AG04449 (cell line): ENCODE data around the gene SUGCT.

Source experiments
- CTCF ChIA-PET: fragments of 350-600 bp; formaldehyde crosslinking; extraction: SDS; loops from one replicate; lab custom pipeline; 2021; ENCODE audit warnings: antibody characterized with exemption; lab: Yijun Ruan, JAX
- POLR2A ChIA-PET: fragments of 400-600, 350-600 bp; formaldehyde crosslinking; extraction: SDS; loops from one replicate; lab custom pipeline; 2020; ENCODE audit warnings: antibody characterized with exemption, inconsistent platforms; lab: Yijun Ruan, JAX
- DNase-seq: peaks from one replicate; pipeline ENCODE4 v3.0.0-alpha.2; 2010; ENCODE audit warnings: low read depth, low spot score
- H3K4me3 ChIP-seq: 2 replicates; pipeline ENCODE4 v1.5.1; 2011; ENCODE audit warnings: low read depth, mild to moderate bottlenecking, control low read depth, low read length
- TF ChIP-seq, protein P1 (sequence below): IDR thresholded peaks from one replicate; pipeline ENCODE4 v1.5.1; 2011; ENCODE audit warnings: mild to moderate bottlenecking, moderate library complexity, low read length, control low read depth, inconsistent platforms; ENCODE audit not compliant: insufficient read depth; ENCODE audit errors: missing control alignments

The SUGCT gene

GRCh38 chr7:40279991-40280390 is 145.2 kb downstream of the SUGCT start:
- ChIA-PET POLR2A (no interaction called here), CTCF (no interaction called here)
- no peak for DNase-seq
- TF ChIP-seq, protein P1, sequence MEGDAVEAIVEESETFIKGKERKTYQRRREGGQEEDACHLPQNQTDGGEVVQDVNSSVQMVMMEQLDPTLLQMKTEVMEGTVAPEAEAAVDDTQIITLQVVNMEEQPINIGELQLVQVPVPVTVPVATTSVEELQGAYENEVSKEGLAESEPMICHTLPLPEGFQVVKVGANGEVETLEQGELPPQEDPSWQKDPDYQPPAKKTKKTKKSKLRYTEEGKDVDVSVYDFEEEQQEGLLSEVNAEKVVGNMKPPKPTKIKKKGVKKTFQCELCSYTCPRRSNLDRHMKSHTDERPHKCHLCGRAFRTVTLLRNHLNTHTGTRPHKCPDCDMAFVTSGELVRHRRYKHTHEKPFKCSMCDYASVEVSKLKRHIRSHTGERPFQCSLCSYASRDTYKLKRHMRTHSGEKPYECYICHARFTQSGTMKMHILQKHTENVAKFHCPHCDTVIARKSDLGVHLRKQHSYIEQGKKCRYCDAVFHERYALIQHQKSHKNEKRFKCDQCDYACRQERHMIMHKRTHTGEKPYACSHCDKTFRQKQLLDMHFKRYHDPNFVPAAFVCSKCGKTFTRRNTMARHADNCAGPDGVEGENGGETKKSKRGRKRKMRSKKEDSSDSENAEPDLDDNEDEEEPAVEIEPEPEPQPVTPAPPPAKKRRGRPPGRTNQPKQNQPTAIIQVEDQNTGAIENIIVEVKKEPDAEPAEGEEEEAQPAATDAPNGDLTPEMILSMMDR: no peak
- H3K4me3 ChIP-seq: no peak overlapping the region

DNA sequence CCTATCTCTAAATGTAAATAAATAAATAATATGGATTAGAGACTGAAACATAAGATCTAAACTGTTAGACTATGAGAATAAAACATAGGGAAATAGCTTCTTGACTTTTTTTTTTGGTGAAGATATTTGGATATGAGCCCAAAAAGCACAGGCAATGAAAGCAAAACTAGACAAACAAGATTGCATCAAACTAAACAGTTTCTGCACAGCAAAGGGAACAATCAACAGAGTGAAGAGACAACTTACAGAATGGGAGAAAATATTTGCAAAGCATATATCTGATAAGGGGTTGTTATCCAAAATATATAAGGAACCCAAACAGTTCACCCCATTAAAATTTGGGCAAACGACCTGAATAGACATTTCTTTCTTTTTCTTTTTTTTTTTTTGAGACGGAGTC is 148.1 kb downstream of the SUGCT start:
- TF ChIP-seq, protein P1: no peak
- no peak overlapping the region for H3K4me3 ChIP-seq
- CTCF ChIA-PET: interaction anchor here (0.6 to 0.7 kb wide), 2 partner anchors 13 to 22 kb away, joined by 3 read pairs; no protein-coding TSS in a partner anchor
- DNase-seq: no peak
- POLR2A ChIA-PET: no interaction called here

DNA sequence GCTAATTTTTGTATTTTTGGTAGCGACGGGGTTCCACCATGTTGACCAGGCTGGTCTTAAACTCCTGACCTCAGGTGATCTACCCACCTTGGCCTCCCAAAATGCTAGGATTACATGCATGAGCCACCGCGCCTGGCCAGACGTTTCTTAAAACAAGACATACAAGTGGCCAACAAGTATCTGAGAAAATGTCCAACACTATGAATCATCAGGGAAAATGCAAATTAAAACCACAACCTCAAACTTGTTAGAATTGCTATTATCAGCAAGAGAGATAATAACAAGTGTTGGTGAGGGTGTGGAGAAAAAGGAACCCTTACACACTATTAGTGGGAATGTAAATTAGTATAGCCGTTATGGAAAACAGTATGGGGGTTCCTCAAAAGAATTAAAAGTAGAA is 148.6 kb downstream of the SUGCT start:
- DNase-seq: no peak
- no peak overlapping the region for H3K4me3 ChIP-seq
- CTCF ChIA-PET: interaction anchor here (0.7 kb wide), 1 partner anchor 22 kb away, joined by 3 read pairs; no protein-coding TSS in a partner anchor
- TF ChIP-seq, protein P1: no peak
- POLR2A ChIA-PET: no interaction called here

DNA sequence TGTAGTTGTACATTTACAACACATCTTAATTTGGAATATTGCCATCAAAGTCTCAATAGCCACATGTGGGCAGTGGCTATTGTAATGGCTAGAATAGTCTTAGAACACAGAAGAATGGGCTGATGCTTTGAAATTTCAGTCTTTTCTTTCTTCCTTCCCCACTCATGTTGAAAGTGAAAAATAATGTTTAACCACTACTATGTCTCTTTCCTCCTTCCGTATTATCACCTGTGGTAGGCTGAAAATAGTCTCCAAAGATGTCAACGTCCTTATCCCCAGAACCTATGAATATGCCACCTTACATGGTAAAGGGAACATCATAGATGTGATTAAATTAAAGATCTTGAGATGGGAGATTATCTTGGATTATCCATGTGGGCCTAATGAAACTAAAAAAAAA is 154.0 kb downstream of the SUGCT start:
- no peak overlapping the region for H3K4me3 ChIP-seq
- ChIA-PET POLR2A (no interaction called here), CTCF (no interaction called here)
- TF ChIP-seq, protein P1: no peak
- no peak for DNase-seq

GRCh38 chr7:40297741-40298311 is 163.0 kb downstream of the SUGCT start:
- ChIA-PET POLR2A (interaction anchor here (0.6 kb wide), 1 partner anchor 418 kb away, joined by 3 read pairs; no protein-coding TSS in a partner anchor), CTCF (no interaction called here)
- TF ChIP-seq, protein P1: no peak
- no peak for DNase-seq
- no peak overlapping the region for H3K4me3 ChIP-seq

- POLR2A ChIA-PET: interaction anchor here (0.6 kb wide), 1 partner anchor 418 kb away, joined by 3 read pairs; no protein-coding TSS in a partner anchor
- no peak overlapping the region for H3K4me3 ChIP-seq
- TF ChIP-seq, protein P1: no peak
- CTCF ChIA-PET: no interaction called here
- DNase-seq: peak; percentile 87
These were observed 163.6 kb downstream of the SUGCT start for GRCh38 chr7:40298421-40298820.
